ENCODE data around the gene ZNF48. TPM values are rescaled to one million over a fixed set of nuclear protein-coding genes. Genes with fewer than 3 reads are reported as not detected.
A peak's percentile ranks its signal among the peaks of the same experiment; 100 is the strongest.

The ZNF48 gene
- total and polyA plus RNA-seq, 8 donors = 3.9 to 33.6 (median 5.4) TPM

DNA sequence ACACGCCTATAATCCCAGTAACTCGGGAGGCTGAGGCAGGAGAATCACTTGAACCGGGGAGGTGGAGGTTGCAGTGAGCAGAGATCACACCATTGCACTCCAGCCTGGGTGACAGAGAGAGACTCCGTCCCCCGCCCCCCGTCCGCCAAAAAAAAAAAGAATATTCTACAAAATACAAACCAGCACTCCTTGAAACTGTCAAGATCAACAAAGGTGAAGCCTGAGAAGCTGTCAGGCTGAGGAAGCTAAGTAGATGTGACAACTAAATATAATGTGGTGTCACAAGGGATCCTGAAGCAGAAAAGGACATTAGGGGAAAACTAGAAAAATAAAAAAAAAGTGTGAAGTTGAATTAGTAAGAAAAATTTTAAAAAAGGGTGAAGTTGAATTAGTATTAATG lies 46.3 kb upstream of the ZNF48 start:
- peaks cover 26 to 45% (median 41%) of the 10 kb centered on the region in 4 donors for H3K36me3 ChIP-seq
- WGBS, 5 donors = 87 to 96% (median 95%) methylated on average over 7 of the region's 7 CpGs

GRCh38 chr16:30349675-30350074 lies 45.5 kb upstream of the ZNF48 start:
- Histone ChIP-seq H3K4me1 (peaks cover 31 to 47% (median 36%) of the 10 kb centered on the region in 4 donors), H3K27ac (no peak overlapping the region), H3K27me3 (no peaks in the 10 kb centered on the region), H3K4me3 (no peak overlapping the region), H3K9me3 (no peaks in the 10 kb centered on the region), H3K36me3 (peaks cover 26 to 45% (median 41%) of the 10 kb centered on the region in 4 donors)
- intact Hi-C loops (cut with DNase I; ENCODE audit: low total_unique reads) = no loop called here
- no peak for TF ChIP-seq POLR2A (IDR thresholded peaks at IDR 0.05)
- TF ChIP-seq POLR2AphosphoS5 (IDR thresholded peaks at IDR 0.05) = no peak
- no peak for TF ChIP-seq CTCF (IDR thresholded peaks at IDR 0.05)
- TF ChIP-seq EP300 (IDR thresholded peaks at IDR 0.05) = no peak
- WGBS, 5 donors = 73 to 86% (median 82%) methylated on average over 3 of the region's 3 CpGs
- no peak for DNase-seq

More for the DNA sequence above, 46.3 kb upstream of the ZNF48 start:
- TF ChIP-seq POLR2A (IDR thresholded peaks at IDR 0.05) (no peak), EP300 (IDR thresholded peaks at IDR 0.05) (no peak), POLR2AphosphoS5 (IDR thresholded peaks at IDR 0.05) (no peak), CTCF (IDR thresholded peaks at IDR 0.05) (no peak)
- Histone ChIP-seq H3K4me1 (peaks cover 25 to 39% (median 29%) of the 10 kb centered on the region in 4 donors), H3K27me3 (no peaks in the 10 kb centered on the region), H3K4me3 (no peak overlapping the region), H3K27ac (no peak overlapping the region), H3K9me3 (no peaks in the 10 kb centered on the region)
- no peak for DNase-seq
- intact Hi-C loops (cut with DNase I; ENCODE audit: low total_unique reads) = no loop called here

DNA sequence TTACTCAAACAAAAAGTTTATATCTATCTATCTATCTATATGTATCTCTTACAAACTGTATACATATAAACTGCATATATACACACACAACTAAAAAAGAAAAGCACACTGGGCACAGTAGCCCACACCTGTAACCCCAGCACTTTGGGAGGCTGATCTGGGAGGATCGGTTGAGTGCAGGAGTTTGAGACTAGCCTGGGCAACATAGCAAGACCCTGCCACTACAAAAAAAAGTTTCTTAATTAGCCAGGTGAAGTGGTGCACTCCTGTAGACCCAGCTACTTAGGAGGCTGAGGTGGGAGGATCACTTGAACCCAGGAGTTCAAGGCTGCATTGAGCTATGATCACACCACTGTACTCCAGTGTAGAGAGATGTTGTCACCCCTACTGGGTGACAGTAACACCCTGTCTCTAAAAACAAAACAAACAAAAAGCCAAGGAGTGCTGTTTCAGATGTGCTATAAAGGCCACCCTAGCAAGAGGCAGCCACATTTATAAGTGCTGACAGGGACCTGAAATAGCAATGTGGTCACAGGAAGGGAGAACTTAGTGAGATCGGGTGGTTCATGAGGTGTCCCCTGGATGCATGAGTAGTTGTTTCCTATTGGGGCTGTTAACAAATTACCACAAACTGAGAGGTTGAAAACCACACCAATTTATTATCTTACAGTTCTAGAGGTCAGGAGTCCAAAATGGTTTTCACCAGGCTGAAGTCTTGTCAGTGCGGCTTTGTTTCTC lies 44.9 kb upstream of the ZNF48 start:
- Histone ChIP-seq H3K36me3 (peaks cover 26 to 45% (median 41%) of the 10 kb centered on the region in 4 donors), H3K27me3 (no peaks in the 10 kb centered on the region), H3K4me1 (peaks cover 31 to 47% (median 38%) of the 10 kb centered on the region in 4 donors), H3K9me3 (no peaks in the 10 kb centered on the region), H3K27ac (peak overlapping the region in 2 of 5 donors; percentile 1 to 98), H3K4me3 (no peak overlapping the region)
- no peak for DNase-seq
- TF ChIP-seq POLR2AphosphoS5 (IDR thresholded peaks at IDR 0.05) (no peak), POLR2A (IDR thresholded peaks at IDR 0.05) (no peak), CTCF (IDR thresholded peaks at IDR 0.05) (no peak), EP300 (IDR thresholded peaks at IDR 0.05) (no peak)
- intact Hi-C loops (cut with DNase I; ENCODE audit: low total_unique reads) = no loop called here
- WGBS, 5 donors = 75 to 88% (median 79%) methylated on average over 3 of the region's 3 CpGs

DNA sequence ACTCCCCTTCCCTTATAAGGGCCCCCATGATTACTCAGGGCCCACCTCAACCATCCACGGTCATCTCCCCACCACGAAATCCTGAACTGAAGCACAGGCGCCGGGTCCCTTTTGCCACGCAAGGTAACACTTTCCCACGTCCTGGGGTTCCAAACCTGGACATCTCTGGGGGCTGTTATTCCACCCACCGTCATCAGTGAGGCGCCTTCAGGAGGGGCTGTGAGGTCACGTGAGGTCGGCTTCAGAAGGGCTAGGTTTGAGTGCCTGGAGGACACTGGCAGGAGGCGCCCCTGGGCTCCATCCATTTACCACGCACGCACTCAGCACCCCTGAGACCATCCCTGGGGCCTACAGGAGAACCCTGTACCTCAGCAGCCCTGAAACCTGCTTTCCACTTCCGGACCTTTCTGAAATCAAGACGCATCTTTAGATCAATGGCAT lies 44.2 kb upstream of the ZNF48 start:
- WGBS, 5 donors = 84 to 93% (median 91%) methylated on average over 13 to 15 of the region's 15 CpGs
- DNase-seq = no peak
- Histone ChIP-seq H3K4me3 (no peak overlapping the region), H3K27ac (peak overlapping the region in 2 of 5 donors; percentile 97 to 98), H3K9me3 (no peaks in the 10 kb centered on the region), H3K4me1 (peaks cover 37 to 52% (median 43%) of the 10 kb centered on the region in 4 donors), H3K36me3 (peaks cover 26 to 45% (median 41%) of the 10 kb centered on the region in 4 donors), H3K27me3 (no peaks in the 10 kb centered on the region)
- TF ChIP-seq EP300 (IDR thresholded peaks at IDR 0.05) = no peak
- intact Hi-C loops (cut with DNase I; ENCODE audit: low total_unique reads) = no loop called here

Measured in stomach (tissue), 9 donors.